NB4 (cell line): ENCODE data around the gene KRTAP10-2.

Experiments
- MYC ChIP-seq: IDR thresholded peaks from 2 replicates; pipeline ENCODE4 v1.6.1; 2011; ENCODE audit warnings: low read depth, low read length
- POLR2A ChIP-seq: IDR thresholded peaks from 2 replicates; pipeline ENCODE4 v1.6.1; 2011; ENCODE audit warnings: mild to moderate bottlenecking; ENCODE audit not compliant: insufficient read length; ENCODE audit errors: extremely low read depth
- TF ChIP-seq, protein P1 (sequence below): IDR thresholded peaks from 2 replicates; pipeline ENCODE4 v1.6.1; 2011; ENCODE audit warnings: low read depth, low read length
- TF ChIP-seq, protein P2 (sequence below): IDR thresholded peaks from one replicate; pipeline ENCODE4 v1.5.1; 2012; ENCODE audit warnings: low read depth, low read length

DNA sequence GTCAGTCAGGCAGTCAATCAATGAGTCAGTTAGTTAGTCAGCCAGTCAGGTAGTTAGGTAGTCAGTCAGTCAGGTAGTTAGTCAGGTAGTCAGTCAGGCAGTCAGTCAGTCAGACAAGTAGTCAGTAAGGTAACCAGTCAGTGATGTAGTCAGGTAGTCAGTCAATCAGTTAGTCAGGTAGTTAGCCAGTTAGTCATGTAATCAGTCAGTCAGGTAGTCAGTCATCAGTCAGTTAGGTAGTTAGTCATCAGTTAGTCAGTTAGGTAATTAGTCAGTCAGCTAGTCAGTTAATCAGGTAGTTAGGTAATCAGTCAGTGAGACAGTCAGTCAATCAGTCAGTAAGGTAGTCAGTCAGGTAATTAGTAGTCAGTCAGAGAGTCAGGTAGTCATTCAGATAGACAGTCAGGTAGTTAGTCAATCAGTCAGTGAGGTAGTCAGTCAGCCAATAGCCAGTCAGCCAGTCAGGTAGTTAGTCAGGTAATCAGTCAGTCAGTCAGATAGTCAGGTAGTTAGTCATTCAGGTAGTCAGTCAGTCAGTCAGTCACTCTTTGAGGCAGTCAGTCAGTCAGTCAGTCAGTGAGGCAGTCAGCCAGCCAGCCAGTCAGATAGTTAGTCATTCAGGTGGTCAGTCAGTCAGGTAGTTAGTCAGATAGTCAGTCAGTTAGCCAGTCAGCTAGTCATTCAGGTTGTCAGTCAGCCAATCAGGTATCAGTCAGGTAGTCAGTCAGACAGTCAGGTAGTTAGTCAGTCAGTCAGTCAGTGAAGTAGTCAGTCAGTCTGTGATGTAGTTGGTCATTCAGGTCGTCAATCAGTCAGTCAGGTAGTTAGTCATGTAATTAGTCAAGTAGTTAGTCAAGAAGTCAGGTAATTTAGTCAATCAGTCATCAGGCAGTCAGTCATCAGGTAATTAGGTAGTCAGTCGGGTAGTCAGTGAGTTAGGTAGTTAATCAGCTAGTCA lies 26.6 kb downstream of the KRTAP10-2 start:
- TF ChIP-seq, protein P1, sequence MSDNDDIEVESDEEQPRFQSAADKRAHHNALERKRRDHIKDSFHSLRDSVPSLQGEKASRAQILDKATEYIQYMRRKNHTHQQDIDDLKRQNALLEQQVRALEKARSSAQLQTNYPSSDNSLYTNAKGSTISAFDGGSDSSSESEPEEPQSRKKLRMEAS = no peak
- no peak for TF ChIP-seq POLR2A
- TF ChIP-seq, protein P2, sequence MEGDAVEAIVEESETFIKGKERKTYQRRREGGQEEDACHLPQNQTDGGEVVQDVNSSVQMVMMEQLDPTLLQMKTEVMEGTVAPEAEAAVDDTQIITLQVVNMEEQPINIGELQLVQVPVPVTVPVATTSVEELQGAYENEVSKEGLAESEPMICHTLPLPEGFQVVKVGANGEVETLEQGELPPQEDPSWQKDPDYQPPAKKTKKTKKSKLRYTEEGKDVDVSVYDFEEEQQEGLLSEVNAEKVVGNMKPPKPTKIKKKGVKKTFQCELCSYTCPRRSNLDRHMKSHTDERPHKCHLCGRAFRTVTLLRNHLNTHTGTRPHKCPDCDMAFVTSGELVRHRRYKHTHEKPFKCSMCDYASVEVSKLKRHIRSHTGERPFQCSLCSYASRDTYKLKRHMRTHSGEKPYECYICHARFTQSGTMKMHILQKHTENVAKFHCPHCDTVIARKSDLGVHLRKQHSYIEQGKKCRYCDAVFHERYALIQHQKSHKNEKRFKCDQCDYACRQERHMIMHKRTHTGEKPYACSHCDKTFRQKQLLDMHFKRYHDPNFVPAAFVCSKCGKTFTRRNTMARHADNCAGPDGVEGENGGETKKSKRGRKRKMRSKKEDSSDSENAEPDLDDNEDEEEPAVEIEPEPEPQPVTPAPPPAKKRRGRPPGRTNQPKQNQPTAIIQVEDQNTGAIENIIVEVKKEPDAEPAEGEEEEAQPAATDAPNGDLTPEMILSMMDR = no peak
- TF ChIP-seq MYC = no peak
